Stimulated activated memory B cell treated with anti-CD40 and anti-IgM and Interleukin-4, amounts not matched to agents 10 μg/mL and 1 μg/mL and 100 μg/mL, for 72 hours (primary cell): ENCODE data around the gene ACVR1B.
A peak's percentile ranks its signal among the peaks of the same experiment; 100 is the strongest.

Experiments used
- ATAC-seq: fragments of 150-1000 bp; cut with Tn5 transposase; 2 replicates; pipeline ENCODE4 v1.10.0; 2021
- H3K27ac Mint-ChIP-seq: one replicate; pipeline ENCODE4 v1.8.0; 2022; ENCODE audit warnings: mild to moderate bottlenecking, mixed read lengths
- H3K27me3 Mint-ChIP-seq: one replicate; pipeline ENCODE4 v1.8.0; 2022; ENCODE audit warnings: mixed read lengths
- H3K36me3 Mint-ChIP-seq: one replicate; pipeline ENCODE4 v1.8.0; 2022; ENCODE audit warnings: mixed read lengths
- H3K4me1 Mint-ChIP-seq: one replicate; pipeline ENCODE4 v1.8.0; 2022; ENCODE audit warnings: mixed read lengths
- H3K4me3 Mint-ChIP-seq: one replicate; pipeline ENCODE4 v1.8.0; 2022; ENCODE audit warnings: mild to moderate bottlenecking, moderate library complexity, mixed read lengths
- H3K9me3 Mint-ChIP-seq: one replicate; pipeline ENCODE4 v1.8.0; 2022; ENCODE audit warnings: mixed read lengths

The ACVR1B gene

GRCh38 chr12:52023976-52024688, 72.6 kb downstream of the ACVR1B start:
- Mint-ChIP-seq H3K27ac (peak overlapping the region; percentile 78), H3K9me3 (no peaks in the 10 kb centered on the region), H3K27me3 (no peaks in the 10 kb centered on the region), H3K36me3 (no peaks in the 10 kb centered on the region), H3K4me1 (peaks cover 60% of the 10 kb centered on the region), H3K4me3 (peak overlapping the region; percentile 81)
- no peak for ATAC-seq

DNA sequence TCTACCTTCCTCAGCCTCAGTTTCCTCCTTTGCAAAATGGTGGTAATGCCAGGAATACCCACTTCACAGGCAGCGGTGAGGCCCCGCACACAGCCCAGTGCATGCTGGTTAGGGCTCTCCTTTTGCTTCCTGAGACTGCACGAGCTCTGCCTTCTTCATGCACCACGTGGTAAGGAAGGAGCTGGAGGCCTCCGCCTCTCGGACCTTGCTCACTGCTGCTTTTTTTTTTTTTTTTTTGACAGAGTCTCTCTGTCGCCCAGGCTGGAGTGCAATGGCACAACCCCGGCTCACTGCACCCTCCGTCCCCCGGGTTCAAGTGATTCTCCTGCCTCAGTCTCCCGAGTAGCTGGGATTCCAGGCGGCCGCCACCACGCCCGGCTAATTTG, 73.3 kb downstream of the ACVR1B start:
- peaks cover 62% of the 10 kb centered on the region for H3K4me1 Mint-ChIP-seq
- H3K27ac Mint-ChIP-seq = peak overlapping the region; percentile 78
- no peak overlapping the region for H3K4me3 Mint-ChIP-seq
- no peaks in the 10 kb centered on the region for H3K27me3 Mint-ChIP-seq
- ATAC-seq = no peak
- no peaks in the 10 kb centered on the region for H3K36me3 Mint-ChIP-seq
- no peaks in the 10 kb centered on the region for H3K9me3 Mint-ChIP-seq

- Mint-ChIP-seq H3K4me3 (no peak overlapping the region), H3K4me1 (peaks cover 51% of the 10 kb centered on the region), H3K9me3 (no peaks in the 10 kb centered on the region), H3K27ac (peak overlapping the region; percentile 78), H3K36me3 (no peaks in the 10 kb centered on the region), H3K27me3 (no peaks in the 10 kb centered on the region)
- no peak for ATAC-seq
Observed at GRCh38 chr12:52026263-52026662, 74.8 kb downstream of the ACVR1B start.

DNA sequence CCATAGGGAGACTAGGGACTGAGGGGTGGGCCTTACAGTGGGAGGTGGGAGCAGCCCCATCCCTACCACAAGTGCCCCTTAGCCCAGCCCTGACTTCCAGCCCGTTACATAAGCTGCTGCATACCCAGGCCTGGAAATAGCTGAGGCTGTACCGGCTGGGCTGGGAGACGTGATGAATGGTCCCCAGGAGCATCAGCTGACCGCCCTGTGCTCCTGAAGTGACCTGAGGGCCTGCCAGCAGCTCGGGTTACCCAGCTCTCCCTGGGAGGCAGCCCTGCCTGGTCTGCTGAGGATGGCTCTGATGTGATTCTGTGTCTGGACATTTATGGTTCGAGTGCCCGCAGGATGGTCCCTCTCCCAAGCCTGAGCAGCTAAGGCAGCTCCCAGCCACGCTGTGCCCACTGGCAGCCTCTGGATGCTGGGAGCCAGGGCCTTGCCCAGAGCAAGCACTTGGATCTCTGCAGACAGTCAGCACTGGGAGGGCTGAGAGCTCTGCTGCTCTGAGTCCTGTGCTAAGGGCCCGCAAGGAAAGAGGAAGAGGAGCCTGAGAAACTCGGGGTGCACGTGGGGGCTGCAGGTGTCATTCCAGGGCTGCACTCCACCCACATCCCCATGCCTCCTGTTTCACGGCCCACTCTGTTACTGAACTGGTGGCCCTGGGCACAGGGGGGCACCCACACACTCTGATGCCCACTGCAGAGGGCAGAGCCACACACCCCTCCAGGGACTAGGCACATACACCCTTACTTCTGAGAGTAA, 75.8 kb downstream of the ACVR1B start:
- ATAC-seq = no peak
- Mint-ChIP-seq H3K4me3 (no peak overlapping the region), H3K36me3 (no peaks in the 10 kb centered on the region), H3K27ac (no peak overlapping the region), H3K9me3 (no peaks in the 10 kb centered on the region), H3K4me1 (peaks cover 54% of the 10 kb centered on the region), H3K27me3 (no peaks in the 10 kb centered on the region)

DNA sequence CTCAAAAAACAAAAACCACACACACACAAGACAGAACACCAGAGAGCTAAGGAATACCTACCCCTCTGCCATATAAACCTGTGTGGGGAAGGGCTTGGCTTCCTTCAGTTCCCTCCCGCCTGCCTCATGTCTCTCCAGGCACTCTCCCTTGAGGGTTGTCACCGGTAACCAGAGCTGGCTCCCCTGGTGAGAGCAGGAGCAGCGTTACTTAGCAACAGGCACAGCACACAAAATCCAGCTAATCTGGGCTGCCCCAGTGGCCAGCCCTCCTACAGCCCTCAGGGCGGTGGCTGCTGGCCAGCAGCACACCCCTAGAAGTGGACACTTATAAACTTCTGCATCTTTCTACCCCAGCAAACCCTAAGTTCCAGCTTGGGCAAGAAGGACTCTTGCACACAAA, 78.2 kb downstream of the ACVR1B start:
- Mint-ChIP-seq H3K4me1 (peaks cover 55% of the 10 kb centered on the region), H3K4me3 (no peak overlapping the region), H3K9me3 (no peaks in the 10 kb centered on the region), H3K36me3 (no peaks in the 10 kb centered on the region), H3K27ac (peak overlapping the region; percentile 36), H3K27me3 (no peaks in the 10 kb centered on the region)
- no peak for ATAC-seq

DNA sequence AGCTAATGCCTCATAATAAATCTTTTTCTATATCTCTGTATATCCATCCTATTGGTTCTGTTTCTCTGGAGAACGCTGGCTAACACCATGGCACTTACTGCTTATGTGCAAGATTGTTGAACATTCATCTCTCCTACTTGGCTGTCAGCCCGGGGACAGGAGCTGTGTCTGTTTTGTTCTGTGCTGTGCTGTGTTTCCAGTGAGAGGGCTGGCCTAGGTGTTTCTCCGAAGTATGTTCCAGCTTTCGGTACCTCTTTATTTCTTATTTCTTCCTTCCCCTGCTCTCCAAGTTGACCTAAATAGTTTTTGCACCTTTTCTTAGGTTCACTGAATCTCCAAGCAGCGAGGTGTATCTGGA, 80.9 kb downstream of the ACVR1B start:
- H3K4me3 Mint-ChIP-seq = peak overlapping the region; percentile 53
- no peaks in the 10 kb centered on the region for H3K36me3 Mint-ChIP-seq
- peak overlapping the region; percentile 88 for H3K27ac Mint-ChIP-seq
- peaks cover 50% of the 10 kb centered on the region for H3K4me1 Mint-ChIP-seq
- no peak for ATAC-seq
- no peaks in the 10 kb centered on the region for H3K9me3 Mint-ChIP-seq
- no peaks in the 10 kb centered on the region for H3K27me3 Mint-ChIP-seq

DNA sequence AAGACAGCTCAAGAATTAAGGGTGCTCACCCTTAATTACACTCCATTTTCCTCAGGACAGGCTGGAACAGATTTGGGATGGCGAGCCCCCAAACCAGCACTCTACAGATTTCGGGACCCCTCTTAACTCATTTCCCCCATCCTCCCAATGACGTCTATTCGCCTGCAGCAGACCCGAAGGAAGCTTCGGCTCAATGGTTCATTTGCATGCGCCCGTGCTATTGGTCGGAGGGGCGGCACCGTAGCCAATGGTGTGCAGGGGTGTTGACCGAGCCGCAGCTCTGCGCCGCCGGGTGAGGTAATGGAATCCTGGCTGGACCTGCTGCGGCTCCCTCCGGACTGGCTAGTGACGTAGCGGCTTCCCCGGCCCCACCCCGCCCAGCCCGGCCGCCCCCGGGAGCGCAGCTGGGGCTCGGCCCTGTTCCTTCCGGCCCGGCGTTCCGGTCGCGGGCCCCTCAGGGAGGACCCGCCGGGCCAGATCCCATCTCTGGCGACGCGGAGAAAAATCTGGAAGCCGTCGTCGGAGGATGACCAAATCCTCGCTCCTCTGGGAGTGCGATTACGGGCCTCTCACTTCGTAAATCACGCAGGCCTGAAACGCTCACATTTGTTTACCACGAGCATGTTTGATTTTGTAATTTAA, 81.4 kb downstream of the ACVR1B start:
- peaks cover 49% of the 10 kb centered on the region for H3K4me1 Mint-ChIP-seq
- H3K9me3 Mint-ChIP-seq = no peaks in the 10 kb centered on the region
- H3K36me3 Mint-ChIP-seq = no peaks in the 10 kb centered on the region
- H3K27me3 Mint-ChIP-seq = no peaks in the 10 kb centered on the region
- ATAC-seq = peak; percentile 95
- H3K27ac Mint-ChIP-seq = peak overlapping the region; percentile 88
- H3K4me3 Mint-ChIP-seq = peak overlapping the region; percentile 75

DNA sequence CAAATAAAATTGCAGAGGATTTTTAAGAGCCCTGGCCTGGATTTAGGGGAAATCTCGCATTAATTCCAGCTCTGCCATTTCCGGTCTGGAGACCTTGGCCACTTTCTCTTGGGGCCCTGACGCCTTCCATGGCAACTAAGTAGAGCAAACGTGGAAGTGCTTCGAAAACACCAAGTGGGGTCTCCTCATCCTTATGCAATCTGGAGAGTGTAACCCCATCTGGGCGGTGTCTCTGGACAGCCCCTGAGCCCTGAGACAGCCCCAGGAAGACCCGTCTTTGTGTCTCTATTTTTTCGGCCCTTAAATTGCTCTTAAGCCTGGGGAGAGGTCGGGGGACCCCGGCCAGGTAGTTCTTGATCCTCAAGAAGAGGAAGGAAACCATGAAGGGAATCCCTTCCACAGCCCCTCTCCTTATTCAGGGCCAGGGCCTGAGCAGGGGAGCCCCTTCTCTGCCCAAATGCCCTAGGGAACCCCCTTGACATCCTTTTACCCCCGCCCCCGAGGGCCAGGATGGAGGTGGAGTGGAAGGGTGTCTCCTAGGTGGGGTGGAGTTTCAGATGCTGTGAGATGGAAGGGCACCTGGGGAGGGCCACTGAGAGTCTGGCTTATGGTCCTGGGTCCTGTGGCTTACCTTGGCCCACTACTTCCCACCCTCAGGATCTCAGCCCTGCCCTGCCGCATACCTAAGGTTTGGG, 82.1 kb downstream of the ACVR1B start:
- Mint-ChIP-seq H3K27me3 (no peaks in the 10 kb centered on the region), H3K4me3 (peak overlapping the region; percentile 75), H3K36me3 (no peaks in the 10 kb centered on the region), H3K9me3 (no peaks in the 10 kb centered on the region), H3K4me1 (peaks cover 55% of the 10 kb centered on the region), H3K27ac (peak overlapping the region; percentile 88)
- ATAC-seq = no peak

DNA sequence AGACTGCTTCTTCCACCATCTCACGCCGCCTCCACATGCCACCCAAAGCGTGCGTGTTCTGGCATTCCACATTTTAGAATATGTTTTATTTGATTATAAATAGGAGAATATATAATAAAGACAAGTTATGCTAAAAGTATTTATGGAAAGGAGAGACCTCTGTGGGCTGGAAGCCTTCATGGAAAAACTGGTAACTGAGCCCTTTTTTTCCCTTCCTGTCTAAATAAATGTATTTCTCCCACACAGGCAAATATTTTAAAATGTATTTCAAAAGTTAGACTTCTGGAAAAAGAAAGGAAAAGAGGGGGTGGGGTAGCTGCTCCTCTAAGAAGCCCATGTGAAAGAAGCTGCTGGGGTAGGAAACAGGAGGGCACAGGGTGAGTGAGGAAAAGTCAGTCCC, 83.7 kb downstream of the ACVR1B start:
- no peak overlapping the region for H3K27ac Mint-ChIP-seq
- H3K4me1 Mint-ChIP-seq = peaks cover 61% of the 10 kb centered on the region
- H3K36me3 Mint-ChIP-seq = no peaks in the 10 kb centered on the region
- no peak for ATAC-seq
- H3K9me3 Mint-ChIP-seq = no peaks in the 10 kb centered on the region
- H3K4me3 Mint-ChIP-seq = no peak overlapping the region
- no peaks in the 10 kb centered on the region for H3K27me3 Mint-ChIP-seq

DNA sequence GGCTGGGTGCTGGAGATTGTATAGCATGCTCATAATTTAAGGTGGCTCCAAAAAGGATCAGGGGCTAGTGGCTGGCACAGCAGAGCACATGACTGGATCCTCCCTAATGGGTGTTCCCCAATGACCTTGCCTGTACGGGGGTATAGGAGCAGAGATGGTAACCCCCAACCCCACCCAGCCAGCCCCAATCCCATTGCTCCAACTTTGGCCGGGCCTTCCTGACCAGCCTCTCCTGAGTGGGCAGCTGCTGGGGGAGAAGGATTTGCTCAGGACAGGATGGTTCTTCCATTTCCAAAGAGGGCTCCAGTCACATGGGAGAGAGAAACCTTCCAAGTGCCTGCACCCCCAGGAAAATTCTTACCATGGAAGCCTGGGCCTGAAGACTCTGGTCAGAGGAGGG, 84.4 kb downstream of the ACVR1B start:
- no peak for ATAC-seq
- Mint-ChIP-seq H3K27ac (no peak overlapping the region), H3K4me1 (peaks cover 68% of the 10 kb centered on the region), H3K27me3 (no peaks in the 10 kb centered on the region), H3K36me3 (no peaks in the 10 kb centered on the region), H3K4me3 (peak overlapping the region; percentile 24), H3K9me3 (no peaks in the 10 kb centered on the region)

- Mint-ChIP-seq H3K4me1 (peaks cover 73% of the 10 kb centered on the region), H3K9me3 (no peaks in the 10 kb centered on the region), H3K36me3 (no peaks in the 10 kb centered on the region), H3K27ac (no peak overlapping the region), H3K4me3 (peak overlapping the region; percentile 60), H3K27me3 (no peaks in the 10 kb centered on the region)
- peak; percentile 66 for ATAC-seq
Observed at GRCh38 chr12:52036587-52037171, 85.2 kb downstream of the ACVR1B start.

GRCh38 chr12:52037248-52037861, 85.9 kb downstream of the ACVR1B start:
- Mint-ChIP-seq H3K4me1 (peaks cover 75% of the 10 kb centered on the region), H3K27ac (peak overlapping the region; percentile 65), H3K4me3 (peak overlapping the region; percentile 69), H3K27me3 (no peaks in the 10 kb centered on the region), H3K36me3 (no peaks in the 10 kb centered on the region), H3K9me3 (no peaks in the 10 kb centered on the region)
- ATAC-seq = no peak

- H3K4me1 Mint-ChIP-seq = peaks cover 72% of the 10 kb centered on the region
- peak overlapping the region; percentile 42 for H3K4me3 Mint-ChIP-seq
- H3K36me3 Mint-ChIP-seq = no peaks in the 10 kb centered on the region
- no peak for ATAC-seq
- no peaks in the 10 kb centered on the region for H3K9me3 Mint-ChIP-seq
- H3K27ac Mint-ChIP-seq = no peak overlapping the region
- H3K27me3 Mint-ChIP-seq = no peaks in the 10 kb centered on the region
Observed at GRCh38 chr12:52038447-52038846, 86.9 kb downstream of the ACVR1B start.

- Mint-ChIP-seq H3K9me3 (no peaks in the 10 kb centered on the region), H3K4me1 (peaks cover 61% of the 10 kb centered on the region), H3K36me3 (peaks cover 6% of the 10 kb centered on the region), H3K27me3 (no peaks in the 10 kb centered on the region), H3K27ac (no peak overlapping the region), H3K4me3 (no peak overlapping the region)
- no peak for ATAC-seq
Observed at GRCh38 chr12:52041035-52041434, 89.5 kb downstream of the ACVR1B start.
